ENCODE measurements around the gene JDP2.

JDP2 gene

GRCh38 chr14:75399843-75400775, 27.7 kb upstream of the JDP2 start:
- Mint-ChIP-seq H3K4me1 (peaks cover 17% of the 10 kb centered on the region), H3K36me3 (no peaks in the 10 kb centered on the region), H3K4me3 (no peak overlapping the region), H3K9me3 (no peaks in the 10 kb centered on the region), H3K27ac (peak overlapping the region; percentile 67)
- ATAC-seq = peak; percentile 44
- no peak for DNase-seq (ENCODE audit: low spot score in 2 of 2)

GRCh38 chr14:75401361-75401760, 26.5 kb upstream of the JDP2 start:
- no peaks in the 10 kb centered on the region for H3K36me3 Mint-ChIP-seq

GRCh38 chr14:75402867-75403413, 24.9 kb upstream of the JDP2 start:
- Mint-ChIP-seq H3K27ac (no peak overlapping the region), H3K4me1 (peaks cover 17% of the 10 kb centered on the region), H3K36me3 (no peaks in the 10 kb centered on the region), H3K9me3 (no peaks in the 10 kb centered on the region), H3K4me3 (no peak overlapping the region)
- no peak for DNase-seq (ENCODE audit: low spot score in 2 of 2)
- ATAC-seq = no peak

More at GRCh38 chr14:75401361-75401760, 26.5 kb upstream of the JDP2 start:
- peaks cover 17% of the 10 kb centered on the region for H3K4me1 Mint-ChIP-seq
- H3K4me3 Mint-ChIP-seq = no peak overlapping the region
- no peaks in the 10 kb centered on the region for H3K9me3 Mint-ChIP-seq
- no peak overlapping the region for H3K27ac Mint-ChIP-seq
- DNase-seq (ENCODE audit: low spot score in 2 of 2) (no peak), ATAC-seq (no peak)

GRCh38 chr14:75404847-75405246, 23.0 kb upstream of the JDP2 start:
- Mint-ChIP-seq H3K27ac (no peak overlapping the region), H3K4me1 (peaks cover 15% of the 10 kb centered on the region), H3K36me3 (no peaks in the 10 kb centered on the region), H3K9me3 (no peaks in the 10 kb centered on the region), H3K4me3 (no peak overlapping the region)
- DNase-seq (ENCODE audit: low spot score in 2 of 2) (no peak), ATAC-seq (no peak)

- no peaks in the 10 kb centered on the region for H3K36me3 Mint-ChIP-seq
- no peak for DNase-seq (ENCODE audit: low spot score in 2 of 2)
- H3K4me1 Mint-ChIP-seq = peaks cover 2% of the 10 kb centered on the region
- H3K4me3 Mint-ChIP-seq = no peak overlapping the region
- no peak for ATAC-seq
- H3K9me3 Mint-ChIP-seq = no peaks in the 10 kb centered on the region
- no peak overlapping the region for H3K27ac Mint-ChIP-seq
Measured at GRCh38 chr14:75406102-75406501, 21.7 kb upstream of the JDP2 start.

- Mint-ChIP-seq H3K4me3 (no peak overlapping the region), H3K4me1 (no peaks in the 10 kb centered on the region), H3K27ac (no peak overlapping the region), H3K36me3 (no peaks in the 10 kb centered on the region), H3K9me3 (no peaks in the 10 kb centered on the region)
- ATAC-seq = no peak
- DNase-seq (ENCODE audit: low spot score in 2 of 2) = no peak
Measured at GRCh38 chr14:75406856-75407255, 21.0 kb upstream of the JDP2 start.

GRCh38 chr14:75409316-75410205, 18.3 kb upstream of the JDP2 start:
- Mint-ChIP-seq H3K36me3 (no peaks in the 10 kb centered on the region), H3K4me1 (no peaks in the 10 kb centered on the region), H3K27ac (no peak overlapping the region), H3K9me3 (no peaks in the 10 kb centered on the region), H3K4me3 (no peak overlapping the region)
- ATAC-seq (no peak), DNase-seq (ENCODE audit: low spot score in 2 of 2) (no peak)

- H3K9me3 Mint-ChIP-seq = no peaks in the 10 kb centered on the region
- ATAC-seq = no peak
- no peaks in the 10 kb centered on the region for H3K36me3 Mint-ChIP-seq
- H3K4me3 Mint-ChIP-seq = no peak overlapping the region
- no peak overlapping the region for H3K27ac Mint-ChIP-seq
- no peaks in the 10 kb centered on the region for H3K4me1 Mint-ChIP-seq
- no peak for DNase-seq (ENCODE audit: low spot score in 2 of 2)
Measured at GRCh38 chr14:75411214-75411540, 16.6 kb upstream of the JDP2 start.

- ATAC-seq (no peak), DNase-seq (ENCODE audit: low spot score in 2 of 2) (no peak)
- Mint-ChIP-seq H3K4me1 (no peaks in the 10 kb centered on the region), H3K4me3 (no peak overlapping the region), H3K36me3 (no peaks in the 10 kb centered on the region), H3K9me3 (no peaks in the 10 kb centered on the region), H3K27ac (no peak overlapping the region)
Measured at GRCh38 chr14:75413013-75413412, 14.8 kb upstream of the JDP2 start.

- H3K36me3 Mint-ChIP-seq = no peaks in the 10 kb centered on the region
- H3K4me3 Mint-ChIP-seq = no peak overlapping the region
- no peaks in the 10 kb centered on the region for H3K4me1 Mint-ChIP-seq
- ATAC-seq (no peak), DNase-seq (ENCODE audit: low spot score in 2 of 2) (no peak)
- H3K27ac Mint-ChIP-seq = no peak overlapping the region
- H3K9me3 Mint-ChIP-seq = no peaks in the 10 kb centered on the region
Measured at GRCh38 chr14:75417674-75418073, 10.1 kb upstream of the JDP2 start.

GRCh38 chr14:75418850-75419768, 8.7 kb upstream of the JDP2 start:
- DNase-seq (ENCODE audit: low spot score in 2 of 2) (peak; percentile 18 to 53), ATAC-seq (peak; percentile 88)
- no peaks in the 10 kb centered on the region for H3K4me1 Mint-ChIP-seq
- H3K9me3 Mint-ChIP-seq = no peaks in the 10 kb centered on the region
- H3K36me3 Mint-ChIP-seq = no peaks in the 10 kb centered on the region
- H3K4me3 Mint-ChIP-seq = no peak overlapping the region
- H3K27ac Mint-ChIP-seq = no peak overlapping the region

- no peak for DNase-seq (ENCODE audit: low spot score in 2 of 2)
- H3K4me1 Mint-ChIP-seq = no peaks in the 10 kb centered on the region
- H3K36me3 Mint-ChIP-seq = no peaks in the 10 kb centered on the region
- no peaks in the 10 kb centered on the region for H3K9me3 Mint-ChIP-seq
- H3K4me3 Mint-ChIP-seq = no peak overlapping the region
- H3K27ac Mint-ChIP-seq = no peak overlapping the region
- peak; percentile 89 for ATAC-seq
Measured at GRCh38 chr14:75422169-75422568, 5.7 kb upstream of the JDP2 start.

- no peaks in the 10 kb centered on the region for H3K36me3 Mint-ChIP-seq
- H3K4me3 Mint-ChIP-seq = no peak overlapping the region
- no peak overlapping the region for H3K27ac Mint-ChIP-seq
- H3K9me3 Mint-ChIP-seq = no peaks in the 10 kb centered on the region
- no peak for ATAC-seq
- DNase-seq (ENCODE audit: low spot score in 2 of 2) = no peak
- H3K4me1 Mint-ChIP-seq = no peaks in the 10 kb centered on the region
Measured at GRCh38 chr14:75424496-75424895, 3.3 kb upstream of the JDP2 start.

- H3K4me3 Mint-ChIP-seq = no peak overlapping the region
- H3K9me3 Mint-ChIP-seq = no peaks in the 10 kb centered on the region
- H3K36me3 Mint-ChIP-seq = no peaks in the 10 kb centered on the region
- ATAC-seq (no peak), DNase-seq (ENCODE audit: low spot score in 2 of 2) (no peak)
- no peaks in the 10 kb centered on the region for H3K4me1 Mint-ChIP-seq
- no peak overlapping the region for H3K27ac Mint-ChIP-seq
Measured at GRCh38 chr14:75425446-75425845, 2.4 kb upstream of the JDP2 start.
